Ectodermal cell (in vitro differentiated cells): ENCODE data around the gene AIFM3.

ENCODE experiments used
- H3K27ac ChIP-seq: 2 replicates; pipeline ENCODE4 v1.7.0; 2013; ENCODE audit warnings: mild to moderate bottlenecking, low read depth, low read length; ENCODE audit not compliant: insufficient read depth, poor library complexity, severe bottlenecking
- H3K27me3 ChIP-seq: 2 replicates; pipeline ENCODE4 v1.7.0; 2013; ENCODE audit warnings: mild to moderate bottlenecking, low read length; ENCODE audit not compliant: insufficient read depth, control insufficient read depth, poor library complexity, severe bottlenecking
- H3K36me3 ChIP-seq: one replicate; pipeline ENCODE4 v1.7.0; 2013; ENCODE audit warnings: low read length; ENCODE audit not compliant: control insufficient read depth, insufficient read depth
- H3K4me1 ChIP-seq: one replicate; pipeline ENCODE4 v1.7.0; 2013; ENCODE audit warnings: low read length; ENCODE audit not compliant: control insufficient read depth, insufficient read depth
- H3K4me3 ChIP-seq: 2 replicates; pipeline ENCODE4 v1.7.0; 2013; ENCODE audit warnings: low read depth, low read length, control low read depth; ENCODE audit not compliant: insufficient read depth
- H3K9me3 ChIP-seq: 2 replicates; pipeline ENCODE4 v1.7.0; 2013; ENCODE audit warnings: mild to moderate bottlenecking, low read length, moderate library complexity; ENCODE audit not compliant: control insufficient read depth
- WGBS, 2 experiments: methylation state at CpG; one replicate each; pipeline ENCODE4 v1.1.7; 2013; ENCODE audit warnings: missing lambda C conversion rate in 2 of 2; 5-methylcytosine and 5-hydroxymethylcytosine counted together

Gene AIFM3

GRCh38 chr22:20996598-20997535, 29.8 kb downstream of the AIFM3 start:
- Histone ChIP-seq H3K27me3 (no peaks in the 10 kb centered on the region), H3K27ac (no peak overlapping the region), H3K4me1 (peaks cover 13% of the 10 kb centered on the region), H3K9me3 (no peaks in the 10 kb centered on the region), H3K36me3 (peaks cover 4% of the 10 kb centered on the region), H3K4me3 (no peak overlapping the region)
- 94 to 95% methylated on average over 27 of the region's 27 CpGs for WGBS, 2 experiments

GRCh38 chr22:20997536-20998257, 30.6 kb downstream of the AIFM3 start:
- H3K4me1 ChIP-seq = peaks cover 13% of the 10 kb centered on the region
- WGBS, 2 experiments = 91 to 94% methylated on average over 13 of the region's 13 CpGs
- H3K4me3 ChIP-seq = no peak overlapping the region
- peaks cover 4% of the 10 kb centered on the region for H3K36me3 ChIP-seq
- H3K27ac ChIP-seq = no peak overlapping the region
- no peaks in the 10 kb centered on the region for H3K27me3 ChIP-seq
- H3K9me3 ChIP-seq = no peaks in the 10 kb centered on the region

- no peaks in the 10 kb centered on the region for H3K9me3 ChIP-seq
- H3K27me3 ChIP-seq = no peaks in the 10 kb centered on the region
- peaks cover 13% of the 10 kb centered on the region for H3K4me1 ChIP-seq
- H3K27ac ChIP-seq = no peak overlapping the region
- H3K4me3 ChIP-seq = no peak overlapping the region
- WGBS, 2 experiments = 80 to 82% methylated on average over 7 of the region's 7 CpGs
- peaks cover 4% of the 10 kb centered on the region for H3K36me3 ChIP-seq
Measured at GRCh38 chr22:20998411-20999336, 31.6 kb downstream of the AIFM3 start.

- H3K27me3 ChIP-seq = no peaks in the 10 kb centered on the region
- peaks cover 13% of the 10 kb centered on the region for H3K4me1 ChIP-seq
- H3K9me3 ChIP-seq = no peaks in the 10 kb centered on the region
- H3K4me3 ChIP-seq = no peak overlapping the region
- H3K36me3 ChIP-seq = peaks cover 4% of the 10 kb centered on the region
- WGBS, 2 experiments = 95 to 96% methylated on average over 27 of the region's 27 CpGs
- no peak overlapping the region for H3K27ac ChIP-seq
Measured at GRCh38 chr22:20999350-21000206, 32.5 kb downstream of the AIFM3 start.

GRCh38 chr22:21000207-21000986, 33.3 kb downstream of the AIFM3 start:
- Histone ChIP-seq H3K27me3 (no peaks in the 10 kb centered on the region), H3K4me3 (peak overlapping the region; percentile 58), H3K4me1 (peaks cover 13% of the 10 kb centered on the region), H3K27ac (no peak overlapping the region), H3K9me3 (no peaks in the 10 kb centered on the region), H3K36me3 (peaks cover 4% of the 10 kb centered on the region)
- 85 to 87% methylated on average over 22 of the region's 22 CpGs for WGBS, 2 experiments

- H3K36me3 ChIP-seq = peaks cover 4% of the 10 kb centered on the region
- peaks cover 13% of the 10 kb centered on the region for H3K4me1 ChIP-seq
- H3K9me3 ChIP-seq = no peaks in the 10 kb centered on the region
- H3K27ac ChIP-seq = peak overlapping the region; percentile 85
- WGBS, 2 experiments = 22 to 24% methylated on average over 26 of the region's 26 CpGs
- no peaks in the 10 kb centered on the region for H3K27me3 ChIP-seq
- peak overlapping the region; percentile 58 for H3K4me3 ChIP-seq
Measured at GRCh38 chr22:21000987-21001600, 34.0 kb downstream of the AIFM3 start.

- H3K27ac ChIP-seq = peak within 1 kb of the TSS; percentile 85
- peaks cover 13% of the 10 kb centered on the region for H3K4me1 ChIP-seq
- no peaks in the 10 kb centered on the region for H3K9me3 ChIP-seq
- peak within 1 kb of the TSS; percentile 58 for H3K4me3 ChIP-seq
- 0% methylated on average over 83 of the region's 83 CpGs for WGBS, 2 experiments
- H3K27me3 ChIP-seq = no peaks in the 10 kb centered on the region
- H3K36me3 ChIP-seq = peaks cover 4% of the 10 kb centered on the region
Measured at GRCh38 chr22:21001601-21002325, 34.7 kb downstream of the AIFM3 start, which contains the start of gene THAP7. THAP7 (minus strand) TSS chr22:21002118; CDS start chr22:21001911, 207 bp downstream.

GRCh38 chr22:21003782-21004181, 36.7 kb downstream of the AIFM3 start:
- H3K27ac ChIP-seq = no peak overlapping the region
- H3K4me3 ChIP-seq = no peak overlapping the region

More at GRCh38 chr22:21003782-21004181, 36.7 kb downstream of the AIFM3 start:
- Histone ChIP-seq H3K9me3 (no peaks in the 10 kb centered on the region), H3K27me3 (no peaks in the 10 kb centered on the region), H3K4me1 (peaks cover 13% of the 10 kb centered on the region), H3K36me3 (peaks cover 4% of the 10 kb centered on the region)
- 84 to 88% methylated on average over 4 of the region's 4 CpGs for WGBS, 2 experiments
